Measurements from ENCODE around the gene LRIF1. TPM values are rescaled to one million over a fixed set of nuclear protein-coding genes. Genes with fewer than 3 reads are reported as not detected.

The LRIF1 gene
- total and polyA plus RNA-seq, 10 of the 15 experiments (the other 5 are each of a cell fraction or from before 2014, with no cell fraction given), result 9.7 to 20.3 (median 15.8) TPM

DNA sequence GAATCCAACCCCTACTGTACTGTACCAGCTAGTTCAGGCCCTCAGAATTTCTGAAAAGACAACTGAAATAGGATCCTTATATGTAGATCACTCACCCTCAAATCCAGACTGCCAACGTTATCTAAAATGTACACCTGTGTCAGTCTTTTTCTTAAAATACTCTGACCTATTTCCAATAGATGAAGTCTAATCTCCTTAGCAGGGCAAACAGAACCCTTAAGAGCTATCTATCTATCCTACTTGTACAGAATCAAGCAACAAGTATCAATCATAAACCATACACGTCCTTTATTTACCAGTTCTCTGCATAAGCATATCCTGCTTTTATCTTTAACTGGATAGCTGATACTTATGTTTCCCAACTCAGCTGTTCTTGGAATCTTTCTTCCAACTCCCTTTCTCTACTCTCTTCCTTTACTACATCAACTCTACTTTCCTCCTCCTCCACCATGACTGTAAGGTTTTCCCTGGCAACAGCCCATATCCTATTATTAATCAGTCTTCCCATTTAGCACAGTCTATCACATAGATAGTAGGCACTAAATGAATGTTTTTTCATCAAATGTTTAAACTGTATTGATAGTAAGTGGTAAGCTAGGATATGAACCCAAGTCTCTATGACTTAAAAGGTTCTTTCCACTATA is 2.8 kb downstream of the LRIF1 start (continued):
- TF ChIP-seq, protein P1, sequence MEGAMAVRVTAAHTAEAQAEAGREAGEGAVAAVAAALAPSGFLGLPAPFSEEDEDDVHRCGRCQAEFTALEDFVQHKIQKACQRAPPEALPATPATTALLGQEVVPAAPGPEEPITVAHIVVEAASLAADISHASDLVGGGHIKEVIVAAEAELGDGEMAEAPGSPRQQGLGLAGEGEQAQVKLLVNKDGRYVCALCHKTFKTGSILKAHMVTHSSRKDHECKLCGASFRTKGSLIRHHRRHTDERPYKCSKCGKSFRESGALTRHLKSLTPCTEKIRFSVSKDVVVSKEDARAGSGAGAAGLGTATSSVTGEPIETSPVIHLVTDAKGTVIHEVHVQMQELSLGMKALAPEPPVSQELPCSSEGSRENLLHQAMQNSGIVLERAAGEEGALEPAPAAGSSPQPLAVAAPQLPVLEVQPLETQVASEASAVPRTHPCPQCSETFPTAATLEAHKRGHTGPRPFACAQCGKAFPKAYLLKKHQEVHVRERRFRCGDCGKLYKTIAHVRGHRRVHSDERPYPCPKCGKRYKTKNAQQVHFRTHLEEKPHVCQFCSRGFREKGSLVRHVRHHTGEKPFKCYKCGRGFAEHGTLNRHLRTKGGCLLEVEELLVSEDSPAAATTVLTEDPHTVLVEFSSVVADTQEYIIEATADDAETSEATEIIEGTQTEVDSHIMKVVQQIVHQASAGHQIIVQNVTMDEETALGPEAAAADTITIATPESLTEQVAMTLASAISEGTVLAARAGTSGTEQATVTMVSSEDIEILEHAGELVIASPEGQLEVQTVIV (IDR thresholded peaks at IDR 0.05; ENCODE audit: borderline replicate concordance, partially characterized antibody), result no peak
- no peak for TF ChIP-seq RB1 (IDR thresholded peaks at IDR 0.05; ENCODE audit: borderline replicate concordance)
- TF ChIP-seq PAX5 (IDR thresholded peaks at IDR 0.05; ENCODE audit: borderline replicate concordance, low read depth, low read length), result no peak
- no peak for TF ChIP-seq SP1 (IDR thresholded peaks at IDR 0.05; ENCODE audit: low read depth, low read length)
- TF ChIP-seq, protein P2, sequence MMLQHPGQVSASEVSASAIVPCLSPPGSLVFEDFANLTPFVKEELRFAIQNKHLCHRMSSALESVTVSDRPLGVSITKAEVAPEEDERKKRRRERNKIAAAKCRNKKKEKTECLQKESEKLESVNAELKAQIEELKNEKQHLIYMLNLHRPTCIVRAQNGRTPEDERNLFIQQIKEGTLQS (IDR thresholded peaks at IDR 0.05; ENCODE audit: borderline replicate concordance, extremely low read depth, low read depth, low read length), result no peak
- no peak; the same call in 1 of the 2 replicates for TF ChIP-seq POLR2AphosphoS5 (IDR thresholded peaks at IDR 0.05; ENCODE audit: low read length)
- TF ChIP-seq, protein P3, sequence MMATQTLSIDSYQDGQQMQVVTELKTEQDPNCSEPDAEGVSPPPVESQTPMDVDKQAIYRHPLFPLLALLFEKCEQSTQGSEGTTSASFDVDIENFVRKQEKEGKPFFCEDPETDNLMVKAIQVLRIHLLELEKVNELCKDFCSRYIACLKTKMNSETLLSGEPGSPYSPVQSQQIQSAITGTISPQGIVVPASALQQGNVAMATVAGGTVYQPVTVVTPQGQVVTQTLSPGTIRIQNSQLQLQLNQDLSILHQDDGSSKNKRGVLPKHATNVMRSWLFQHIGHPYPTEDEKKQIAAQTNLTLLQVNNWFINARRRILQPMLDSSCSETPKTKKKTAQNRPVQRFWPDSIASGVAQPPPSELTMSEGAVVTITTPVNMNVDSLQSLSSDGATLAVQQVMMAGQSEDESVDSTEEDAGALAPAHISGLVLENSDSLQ (IDR thresholded peaks at IDR 0.05), result no peak

DNA sequence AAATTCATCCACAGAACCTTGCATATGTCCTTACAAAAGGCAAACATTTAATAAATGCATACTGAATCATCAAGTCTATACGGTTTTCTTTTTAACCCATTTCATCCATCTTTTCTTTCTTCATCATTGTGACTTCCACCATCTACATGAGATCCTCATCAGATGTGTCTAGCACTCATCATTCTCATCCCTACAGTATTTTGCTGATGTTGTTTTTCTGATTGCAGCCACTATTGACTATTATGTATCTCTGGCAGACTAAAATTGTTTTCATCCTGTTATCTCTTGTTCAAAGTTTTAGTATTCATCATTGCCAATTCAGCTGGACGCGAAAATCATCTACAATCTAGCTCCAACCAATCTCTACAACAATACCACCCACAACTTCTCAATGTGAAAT is 5.9 kb downstream of the LRIF1 start:
- no peaks in the 10 kb centered on the region for H3K27me3 ChIP-seq (replicated peaks in 1 of 2; ENCODE audit: control insufficient read depth in 2 of 2, insufficient read depth in 2 of 2, low read length in 1 of 2)
- FAIRE-seq (no peak), ATAC-seq (no peak), DNase-seq (ENCODE audit: low read depth, low spot score) (no peak)
- ChIA-PET RAD21 (ENCODE audit: unreplicated experiment) (no interaction called here), SMC1A (ENCODE audit: uncharacterized antibody, unreplicated experiment) (interaction anchor here (0.8 to 1.2 kb wide), 4 partner anchors 9 to 312 kb away, joined by 3 read pairs; no protein-coding TSS in a partner anchor), POLR2A (interaction anchor here (0.7 kb wide), 1 partner anchor 19 kb away, joined by 6 read pairs; no protein-coding TSS in a partner anchor), CTCF (interaction anchor here (2.6 kb wide), 1 partner anchor 35 kb away, joined by 7 read pairs; no protein-coding TSS in a partner anchor)
- H3K9ac ChIP-seq (ENCODE audit: control insufficient read depth, insufficient read depth, low read length), result no peak overlapping the region
- peaks cover 0 to 4% of the 10 kb centered on the region in 2 experiments; a peak in 2 of 4 replicates for H3K36me3 ChIP-seq (ENCODE audit: control insufficient read depth in 2 of 2, insufficient read depth in 2 of 2, low read length in 1 of 2)
- H4K20me1 ChIP-seq (ENCODE audit: control insufficient read depth, insufficient read depth), result no peaks in the 10 kb centered on the region
- no TSS peak for BruUV-seq (replicated peaks)
- H2AFZ ChIP-seq (ENCODE audit: control insufficient read depth, low read depth, low read length), result no peak overlapping the region
- 97% methylated on average over 3 of the region's 3 CpGs for WGBS (ENCODE audit: insufficient coverage, insufficient replicate concordance, low lambda C conversion rate, missing lambda C conversion rate)
- in situ Hi-C loops (cut with MboI) (no loop called here), intact Hi-C loops (cut with micrococcal nuclease; ENCODE audit: unreplicated experiment) (no loop called here)
- peaks cover 47% of the 10 kb centered on the region for H3K79me2 ChIP-seq (ENCODE audit: control insufficient read depth, insufficient read depth, low read length)
- H3K4me3 ChIP-seq, result no peak overlapping the region
- H3K4me2 ChIP-seq (ENCODE audit: control insufficient read depth, insufficient read depth), result no peak overlapping the region
- 0 out of 2 replicates have a peak, but pooled peaks cover 6% of the 10 kb centered on the region for H3K4me1 ChIP-seq (ENCODE audit: control insufficient read depth, insufficient read depth, low read length)
- no peak overlapping the region for H3K27ac ChIP-seq (ENCODE audit: control insufficient read depth, insufficient read depth)
- TF ChIP-seq MXI1 (IDR thresholded peaks at IDR 0.05; ENCODE audit: low read depth, low read length), result no peak
- TF ChIP-seq ZNF207 (IDR thresholded peaks at IDR 0.05; ENCODE audit: borderline replicate concordance), result no peak
- TF ChIP-seq POLR2AphosphoS2 (IDR thresholded peaks at IDR 0.05; ENCODE audit: low read depth, low read length), result no peak
- TF ChIP-seq SMAD5 (IDR thresholded peaks at IDR 0.05; ENCODE audit: low read depth), result no peak
- H3K9me3 ChIP-seq (replicated peaks; ENCODE audit: control insufficient read depth, insufficient read depth, low read length), result peaks cover 20% of the 10 kb centered on the region

Data from GM12878 (cell line).